GM18511 (cell line): ENCODE measurements around the gene SUB1.

Source experiments
- ATAC-seq: cut with Tn5 transposase; IDR thresholded peaks from one replicate; pipeline ENCODE4 v1.9.1; 2021; ENCODE audit warnings: mild to moderate bottlenecking, moderate library complexity; ENCODE audit not compliant: unreplicated experiment

Gene SUB1

GRCh38 chr5:32638309-32638708 lies 53.0 kb downstream of the SUB1 start:
- no peak for ATAC-seq

- no peak for ATAC-seq
Measured at GRCh38 chr5:32639943-32640342, 54.6 kb downstream of the SUB1 start.

GRCh38 chr5:32642276-32643002 lies 57.1 kb downstream of the SUB1 start:
- ATAC-seq = no peak

- no peak for ATAC-seq
Measured at GRCh38 chr5:32645246-32645645, 59.9 kb downstream of the SUB1 start.

- ATAC-seq = no peak
Measured at GRCh38 chr5:32646061-32646969, 61.0 kb downstream of the SUB1 start.

GRCh38 chr5:32651088-32651487 lies 65.7 kb downstream of the SUB1 start:
- no peak for ATAC-seq

- no peak for ATAC-seq
Measured at GRCh38 chr5:32651638-32652037, 66.3 kb downstream of the SUB1 start.
